Astrocyte (in vitro differentiated cells and primary cell): ENCODE results near the gene CCDC78. TPM values are rescaled to one million over a fixed set of nuclear protein-coding genes. Genes with fewer than 3 reads are reported as not detected.

Experiments
- DNase-seq: peaks from one replicate; pipeline ENCODE4 v3.0.0-alpha.2; 2010; ENCODE audit warnings: low read depth
- FAIRE-seq: peaks from 2 replicates; lab custom pipeline; 2011; peaks lifted over from hg19 to GRCh38; lab: Jason Lieb, UNC
- H2AFZ ChIP-seq: 2 replicates; pipeline ENCODE4 v1.6.0; 2012; ENCODE audit warnings: low read depth, low read length, inconsistent platforms
- H3K27ac ChIP-seq: 2 replicates; pipeline ENCODE4 v1.5.1; 2011; ENCODE audit warnings: low read depth, low read length, inconsistent platforms
- H3K27me3 ChIP-seq: 2 replicates; pipeline ENCODE4 v1.6.0; 2011; ENCODE audit warnings: low read length, inconsistent platforms; ENCODE audit not compliant: insufficient read depth
- H3K36me3 ChIP-seq: 2 replicates; pipeline ENCODE4 v1.5.1; 2011; ENCODE audit warnings: low read length, inconsistent platforms; ENCODE audit not compliant: insufficient read depth
- H3K4me1 ChIP-seq: 2 replicates; pipeline ENCODE4 v1.5.1; 2011; ENCODE audit warnings: low read length, inconsistent platforms; ENCODE audit not compliant: insufficient read depth
- H3K4me2 ChIP-seq: 2 replicates; pipeline ENCODE4 v1.6.0; 2012; ENCODE audit warnings: low read length, inconsistent platforms
- H3K4me3 ChIP-seq: 2 replicates; pipeline ENCODE4 v1.5.1; 2011; ENCODE audit warnings: low read depth, mild to moderate bottlenecking, low read length, inconsistent platforms; ENCODE audit not compliant: insufficient read depth
- H3K79me2 ChIP-seq: 2 replicates; pipeline ENCODE4 v1.6.0; 2012; ENCODE audit warnings: mild to moderate bottlenecking, low read length, inconsistent platforms; ENCODE audit not compliant: insufficient read depth
- H3K9ac ChIP-seq: 2 replicates; pipeline ENCODE4 v1.6.0; 2012; ENCODE audit warnings: mild to moderate bottlenecking, low read length, inconsistent platforms
- H3K9me3 ChIP-seq: 2 replicates; pipeline ENCODE4 v1.5.1; 2012; ENCODE audit warnings: low read depth, mild to moderate bottlenecking, low read length, inconsistent platforms; ENCODE audit not compliant: insufficient read depth
- H4K20me1 ChIP-seq: 2 replicates; pipeline ENCODE4 v1.6.0; 2012; ENCODE audit warnings: low read length, inconsistent platforms; ENCODE audit not compliant: insufficient read depth
- H3K27ac Mint-ChIP-seq: one replicate; pipeline ENCODE4 v1.8.0; 2021; ENCODE audit warnings: mild to moderate bottlenecking, mixed read lengths; ENCODE audit not compliant: unreplicated experiment
- H3K27me3 Mint-ChIP-seq: one replicate; pipeline ENCODE4 v1.8.0; 2021; ENCODE audit warnings: low read depth, mixed read lengths; ENCODE audit not compliant: unreplicated experiment
- H3K36me3 Mint-ChIP-seq: one replicate; pipeline ENCODE4 v1.8.0; 2021; ENCODE audit warnings: low read depth, mixed read lengths; ENCODE audit not compliant: unreplicated experiment
- H3K4me1 Mint-ChIP-seq: one replicate; pipeline ENCODE4 v1.8.0; 2021; ENCODE audit warnings: low read depth, mixed read lengths; ENCODE audit not compliant: unreplicated experiment
- H3K4me3 Mint-ChIP-seq: one replicate; pipeline ENCODE4 v1.8.0; 2021; ENCODE audit warnings: mild to moderate bottlenecking, moderate library complexity, mixed read lengths; ENCODE audit not compliant: unreplicated experiment
- H3K9me3 Mint-ChIP-seq: one replicate; pipeline ENCODE4 v1.8.0; 2021; ENCODE audit warnings: mild to moderate bottlenecking, mixed read lengths; ENCODE audit not compliant: unreplicated experiment
- EZH2 ChIP-seq: IDR thresholded peaks from 2 replicates; pipeline ENCODE4 v1.6.1; 2012; ENCODE audit warnings: mild to moderate bottlenecking, low read length, inconsistent platforms; ENCODE audit not compliant: insufficient read depth
- total RNA-seq: library from RNA; stranded (reverse); gene quantifications from 2 replicates; pipeline ENCODE4 v1.2.1, GENCODE V29; 2021
- TF ChIP-seq, protein P1 (sequence below): IDR thresholded peaks from 2 replicates; pipeline ENCODE4 v1.5.1; 2011; ENCODE audit warnings: low read depth, mild to moderate bottlenecking, inconsistent platforms, low read length, moderate library complexity; ENCODE audit not compliant: insufficient read depth

The CCDC78 gene
- total RNA-seq, 1 donor from 2014 or later = 4.7 TPM

DNA sequence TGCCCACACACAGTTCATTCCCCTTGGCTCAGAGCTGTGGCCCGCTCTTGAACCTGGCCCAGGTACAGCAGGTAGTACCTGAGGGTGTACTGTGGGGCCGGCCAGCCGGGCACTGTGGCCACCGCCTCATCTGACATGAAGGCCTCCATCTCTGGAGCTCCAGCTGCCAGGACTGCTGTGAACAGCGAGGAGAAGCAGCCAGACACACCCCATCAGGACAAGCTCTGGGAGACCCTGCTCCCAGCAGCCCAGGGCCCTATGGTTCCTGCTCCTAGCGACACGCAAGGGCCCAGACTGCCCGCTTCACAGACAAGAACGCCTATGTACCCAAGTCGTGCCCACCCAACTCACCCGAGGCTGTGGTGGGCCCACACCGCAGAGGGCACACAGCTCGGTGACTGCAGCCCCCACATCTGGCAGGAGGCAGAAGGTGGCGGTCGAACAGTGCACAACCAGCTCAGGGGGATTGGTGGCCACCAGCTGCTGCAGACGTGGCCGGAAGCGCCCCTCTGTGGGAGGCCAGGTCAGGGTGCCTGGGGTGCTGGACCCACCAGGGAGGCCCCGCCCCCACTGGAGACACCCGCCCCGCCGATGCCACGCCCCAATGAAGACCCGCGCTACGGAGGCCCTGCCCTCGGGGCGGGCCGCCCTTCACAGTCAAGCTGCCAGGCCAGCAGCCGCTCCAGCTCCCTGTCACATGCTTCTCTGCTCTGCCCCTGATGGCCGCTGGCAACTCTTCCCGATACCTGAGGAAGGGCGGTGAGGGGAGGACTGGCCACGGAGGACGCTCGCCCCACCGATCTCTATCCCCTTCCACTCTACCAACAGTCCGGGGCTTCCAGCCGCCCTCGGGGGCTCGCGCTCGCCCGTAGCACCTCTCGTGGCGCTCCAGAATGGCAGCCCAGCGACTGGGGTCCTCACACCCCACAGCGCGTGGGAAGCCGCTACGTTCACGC, 47.1 kb downstream of the CCDC78 start:
- Histone ChIP-seq H3K9ac (peak overlapping the region; percentile 48), H3K9me3 (no peaks in the 10 kb centered on the region), H4K20me1 (peaks cover 47% of the 10 kb centered on the region), H3K36me3 (peaks cover 3% of the 10 kb centered on the region), H3K4me2 (peak overlapping the region; percentile 88), H3K79me2 (peaks cover 37% of the 10 kb centered on the region), H3K4me3 (peak overlapping the region; percentile 50), H3K4me1 (peaks cover 37% of the 10 kb centered on the region), H3K27me3 (no peaks in the 10 kb centered on the region), H3K27ac (no peak overlapping the region), H2AFZ (peak overlapping the region; percentile 83)
- no peaks in the 10 kb centered on the region for H3K27me3 Mint-ChIP-seq
- peak overlapping the region; percentile 80 for H3K4me3 Mint-ChIP-seq
- FAIRE-seq (no peak), DNase-seq (peak; percentile 21)
- no peaks in the 10 kb centered on the region for H3K9me3 Mint-ChIP-seq
- H3K36me3 Mint-ChIP-seq = peaks cover 9% of the 10 kb centered on the region
- TF ChIP-seq, protein P1, sequence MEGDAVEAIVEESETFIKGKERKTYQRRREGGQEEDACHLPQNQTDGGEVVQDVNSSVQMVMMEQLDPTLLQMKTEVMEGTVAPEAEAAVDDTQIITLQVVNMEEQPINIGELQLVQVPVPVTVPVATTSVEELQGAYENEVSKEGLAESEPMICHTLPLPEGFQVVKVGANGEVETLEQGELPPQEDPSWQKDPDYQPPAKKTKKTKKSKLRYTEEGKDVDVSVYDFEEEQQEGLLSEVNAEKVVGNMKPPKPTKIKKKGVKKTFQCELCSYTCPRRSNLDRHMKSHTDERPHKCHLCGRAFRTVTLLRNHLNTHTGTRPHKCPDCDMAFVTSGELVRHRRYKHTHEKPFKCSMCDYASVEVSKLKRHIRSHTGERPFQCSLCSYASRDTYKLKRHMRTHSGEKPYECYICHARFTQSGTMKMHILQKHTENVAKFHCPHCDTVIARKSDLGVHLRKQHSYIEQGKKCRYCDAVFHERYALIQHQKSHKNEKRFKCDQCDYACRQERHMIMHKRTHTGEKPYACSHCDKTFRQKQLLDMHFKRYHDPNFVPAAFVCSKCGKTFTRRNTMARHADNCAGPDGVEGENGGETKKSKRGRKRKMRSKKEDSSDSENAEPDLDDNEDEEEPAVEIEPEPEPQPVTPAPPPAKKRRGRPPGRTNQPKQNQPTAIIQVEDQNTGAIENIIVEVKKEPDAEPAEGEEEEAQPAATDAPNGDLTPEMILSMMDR = no peak
- no peak for TF ChIP-seq EZH2
- peaks cover 12% of the 10 kb centered on the region for H3K4me1 Mint-ChIP-seq
- H3K27ac Mint-ChIP-seq = no peak overlapping the region

DNA sequence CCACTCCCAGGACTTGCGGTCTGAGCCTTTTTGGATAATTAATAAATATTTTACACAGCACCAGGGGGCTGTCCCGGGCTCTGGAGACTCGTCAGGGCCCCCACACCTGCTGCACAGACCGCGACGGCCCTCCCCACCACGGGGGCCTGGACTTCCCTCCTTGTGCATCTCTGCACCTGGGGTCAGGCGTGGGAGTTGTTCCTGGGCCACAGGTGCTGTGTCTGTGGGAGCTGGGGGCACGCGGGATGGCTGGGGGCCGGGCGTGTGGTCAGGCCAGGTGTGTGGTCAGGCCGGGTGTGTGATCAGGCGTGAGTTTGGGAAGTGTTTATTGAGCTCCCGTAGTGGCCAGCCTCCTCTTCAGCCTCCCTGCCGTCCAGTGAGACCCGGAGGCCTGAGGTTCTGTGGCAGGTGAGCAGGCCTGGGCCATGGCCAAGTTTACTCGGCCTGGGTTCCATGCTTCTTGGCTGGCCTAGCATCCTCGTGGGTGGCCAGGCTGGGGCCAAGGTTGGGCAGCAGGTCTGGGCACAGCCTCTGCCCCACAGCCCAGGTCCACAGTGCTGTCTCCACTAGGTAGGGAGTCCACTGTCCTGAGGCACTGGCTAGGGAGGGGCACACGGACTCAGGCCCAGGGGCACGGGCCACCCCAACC, 47.9 kb downstream of the CCDC78 start:
- Histone ChIP-seq H3K9ac (no peak overlapping the region), H2AFZ (no peak overlapping the region), H3K4me2 (no peak overlapping the region), H3K4me1 (peaks cover 33% of the 10 kb centered on the region), H3K79me2 (peaks cover 31% of the 10 kb centered on the region), H3K4me3 (no peak overlapping the region), H3K36me3 (peaks cover 3% of the 10 kb centered on the region), H3K27me3 (no peaks in the 10 kb centered on the region), H4K20me1 (peaks cover 52% of the 10 kb centered on the region), H3K27ac (no peak overlapping the region), H3K9me3 (no peaks in the 10 kb centered on the region)
- H3K27me3 Mint-ChIP-seq = no peaks in the 10 kb centered on the region
- no peak for DNase-seq
- no peak overlapping the region for H3K27ac Mint-ChIP-seq
- FAIRE-seq = no peak
- H3K9me3 Mint-ChIP-seq = no peaks in the 10 kb centered on the region
- no peak overlapping the region for H3K4me3 Mint-ChIP-seq
- H3K4me1 Mint-ChIP-seq = peaks cover 12% of the 10 kb centered on the region
- peaks cover 9% of the 10 kb centered on the region for H3K36me3 Mint-ChIP-seq
- TF ChIP-seq, protein P1 = no peak
- TF ChIP-seq EZH2 = no peak
